GM18868 (cell line): ENCODE data around the gene NHSL2.
"Not testable (repeated sequence)": the region's sequence is repeated elsewhere in the genome, so short reads cannot be mapped to it uniquely, and the experiment has no call there.

Experiments used
- ATAC-seq: cut with Tn5 transposase; IDR thresholded peaks from one replicate; pipeline ENCODE4 v1.9.1; 2021; ENCODE audit warnings: mild to moderate bottlenecking, moderate library complexity; ENCODE audit not compliant: unreplicated experiment

Gene NHSL2

DNA sequence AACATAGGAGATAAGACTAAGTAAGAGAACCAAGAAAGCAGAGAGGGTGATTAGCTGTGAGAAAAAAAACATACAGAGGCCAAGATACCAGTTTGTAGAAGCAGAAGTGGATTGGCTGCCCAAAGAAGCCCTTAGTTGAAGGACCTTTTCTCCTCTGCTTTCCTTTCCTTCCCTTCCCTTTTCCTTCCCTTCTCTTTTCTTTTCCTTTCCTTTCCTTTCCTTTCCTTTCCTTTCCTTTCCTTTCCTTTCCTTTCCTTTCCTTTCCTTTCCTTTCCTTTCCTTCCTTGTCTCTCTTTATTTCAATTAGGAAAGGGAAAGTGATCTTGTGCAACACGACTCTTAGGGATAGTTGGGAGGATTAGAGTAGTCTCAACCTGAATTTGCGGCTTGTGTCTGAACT lies 128.2 kb downstream of the NHSL2 start:
- no peak for ATAC-seq

DNA sequence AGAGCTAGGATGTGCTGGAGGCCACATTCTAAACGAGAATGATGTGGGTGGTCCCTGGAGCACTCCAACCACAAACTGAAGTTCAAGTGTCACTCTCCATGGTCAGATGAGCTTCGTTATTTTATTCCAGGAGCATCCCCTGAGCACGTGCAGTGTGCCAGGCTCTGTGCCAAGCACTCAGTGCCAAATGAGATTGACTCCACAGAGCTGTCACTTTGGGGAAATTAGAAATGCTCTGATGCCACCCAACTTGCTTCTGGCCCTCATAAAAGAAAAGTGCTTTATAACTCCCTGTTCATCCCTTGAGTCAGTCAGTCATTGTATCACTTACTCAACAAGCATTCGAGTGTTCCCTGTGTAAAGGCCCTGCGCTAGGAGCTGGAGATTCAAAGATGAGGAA lies 129.9 kb downstream of the NHSL2 start:
- no peak for ATAC-seq

DNA sequence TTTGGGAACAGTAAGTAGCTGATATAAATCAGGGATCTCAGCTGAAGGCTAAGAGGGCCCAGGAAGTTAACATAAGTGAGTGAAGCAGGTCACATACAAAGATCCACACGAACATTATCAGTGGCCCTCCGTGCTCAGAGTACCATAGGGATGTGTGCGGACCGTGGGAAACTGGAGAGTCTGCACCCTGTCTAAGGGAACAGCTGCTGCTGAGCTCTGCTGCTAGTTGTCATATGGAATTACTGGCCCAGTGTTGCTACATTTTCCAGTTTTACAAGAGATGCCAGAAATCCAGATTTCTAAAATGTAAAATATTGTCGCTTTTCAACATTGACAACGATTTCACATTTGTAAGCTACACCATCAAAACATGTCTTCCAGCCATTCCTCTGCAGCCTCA lies 130.5 kb downstream of the NHSL2 start:
- no peak for ATAC-seq

DNA sequence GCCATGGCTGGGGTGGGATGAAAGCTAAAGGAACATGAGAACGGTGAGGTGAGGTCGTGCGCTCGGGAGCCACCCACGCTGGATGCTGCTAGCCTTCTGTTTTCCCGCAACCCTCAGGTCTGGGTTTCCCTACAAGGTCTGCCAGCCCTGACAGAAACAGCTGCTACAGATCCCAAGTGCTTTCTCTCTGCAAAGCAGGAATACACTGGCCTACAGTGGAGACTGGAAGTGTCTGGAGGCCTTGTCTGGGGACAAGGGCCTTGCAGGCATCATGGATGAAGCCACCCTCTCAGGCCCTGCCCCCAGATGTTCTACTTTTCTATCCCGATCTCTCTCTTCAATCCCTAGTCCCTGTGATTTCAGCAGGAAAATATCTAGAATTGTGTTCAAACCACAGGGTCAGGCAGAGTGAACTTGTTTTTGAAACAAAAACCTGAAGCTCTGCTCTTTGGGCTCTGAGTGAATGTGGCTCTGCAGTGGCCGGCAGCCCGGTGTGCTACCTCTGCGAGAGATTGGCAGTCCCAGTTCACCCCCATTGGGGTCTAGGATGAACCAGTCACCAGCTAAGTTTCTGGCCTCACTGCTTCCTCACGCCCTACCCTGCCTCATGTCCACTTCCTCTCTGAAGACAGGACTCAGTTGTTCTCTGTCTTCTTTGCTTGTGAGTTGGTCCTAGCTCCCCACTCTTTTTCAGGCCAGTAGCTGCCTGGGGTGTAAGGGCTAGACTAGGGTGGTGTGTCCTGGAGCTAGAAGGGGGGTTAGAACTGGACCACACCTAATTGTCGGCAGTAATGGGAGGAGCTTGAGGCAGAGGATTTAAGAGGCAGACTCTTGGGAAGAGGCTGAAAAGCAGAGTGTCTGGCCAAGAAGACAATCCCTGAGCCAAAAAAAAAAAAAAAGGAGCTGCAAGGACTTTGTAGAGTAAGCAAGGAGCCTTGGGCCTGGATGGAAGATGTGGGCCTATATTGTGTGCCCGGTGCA lies 131.5 kb downstream of the NHSL2 start:
- ATAC-seq = no peak

DNA sequence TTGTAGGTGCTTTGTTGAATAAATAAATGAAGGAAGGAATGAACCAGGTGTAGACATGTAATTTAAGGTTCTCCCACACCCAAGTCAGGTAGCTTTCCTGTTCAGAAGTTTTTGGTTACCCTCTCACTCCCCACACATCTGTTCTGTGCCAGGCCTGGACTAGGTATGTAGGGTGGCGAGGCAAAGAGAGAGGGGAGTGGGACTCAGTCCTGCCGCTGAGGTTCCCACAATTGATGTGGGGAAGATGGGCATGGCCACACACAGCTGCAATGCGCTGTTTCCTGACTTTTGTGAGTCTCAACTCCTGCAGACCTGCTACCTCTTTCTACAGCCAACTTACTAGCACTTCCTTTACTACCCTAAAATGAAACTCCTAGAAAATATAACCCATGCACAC lies 132.2 kb downstream of the NHSL2 start:
- ATAC-seq = no peak

DNA sequence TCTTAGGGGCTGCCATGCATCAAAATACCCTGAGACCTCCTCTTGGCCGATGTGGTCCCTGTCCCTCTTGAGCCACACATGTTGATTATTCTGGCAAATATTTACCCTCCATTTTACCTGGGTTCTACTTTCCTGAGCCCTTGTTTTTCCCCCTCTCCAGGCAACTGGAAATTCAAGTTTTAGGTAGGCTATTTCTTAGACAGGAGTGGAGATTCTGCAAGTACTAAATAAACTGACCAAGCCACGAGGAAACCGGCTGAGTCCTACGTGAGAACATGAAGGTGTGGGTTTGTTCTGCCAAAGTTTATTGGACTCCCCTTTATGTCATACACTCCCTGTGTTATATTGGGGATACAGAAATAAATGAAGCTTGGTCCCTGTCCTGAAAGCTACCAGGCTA lies 133.0 kb downstream of the NHSL2 start:
- no peak for ATAC-seq

DNA sequence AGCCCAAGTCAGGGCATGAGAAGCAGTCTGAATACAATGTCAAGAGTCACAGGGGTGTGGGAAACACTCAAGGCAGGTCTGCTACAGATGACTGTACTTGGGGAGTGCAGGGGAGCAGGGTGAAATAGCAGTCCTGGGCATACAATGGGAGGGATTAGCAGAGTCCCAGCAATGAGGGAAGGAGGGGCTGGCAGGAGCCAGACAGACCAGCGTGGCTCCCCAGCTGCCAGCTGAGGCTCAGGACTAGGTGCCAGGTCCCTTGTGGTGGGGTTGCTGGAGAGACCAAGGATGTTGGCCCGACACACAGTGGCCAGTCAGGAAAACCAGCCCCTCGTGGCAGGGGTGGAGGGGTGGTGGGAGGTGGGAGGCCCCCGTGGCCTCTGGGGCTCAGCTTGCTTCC lies 134.5 kb downstream of the NHSL2 start:
- no peak for ATAC-seq

DNA sequence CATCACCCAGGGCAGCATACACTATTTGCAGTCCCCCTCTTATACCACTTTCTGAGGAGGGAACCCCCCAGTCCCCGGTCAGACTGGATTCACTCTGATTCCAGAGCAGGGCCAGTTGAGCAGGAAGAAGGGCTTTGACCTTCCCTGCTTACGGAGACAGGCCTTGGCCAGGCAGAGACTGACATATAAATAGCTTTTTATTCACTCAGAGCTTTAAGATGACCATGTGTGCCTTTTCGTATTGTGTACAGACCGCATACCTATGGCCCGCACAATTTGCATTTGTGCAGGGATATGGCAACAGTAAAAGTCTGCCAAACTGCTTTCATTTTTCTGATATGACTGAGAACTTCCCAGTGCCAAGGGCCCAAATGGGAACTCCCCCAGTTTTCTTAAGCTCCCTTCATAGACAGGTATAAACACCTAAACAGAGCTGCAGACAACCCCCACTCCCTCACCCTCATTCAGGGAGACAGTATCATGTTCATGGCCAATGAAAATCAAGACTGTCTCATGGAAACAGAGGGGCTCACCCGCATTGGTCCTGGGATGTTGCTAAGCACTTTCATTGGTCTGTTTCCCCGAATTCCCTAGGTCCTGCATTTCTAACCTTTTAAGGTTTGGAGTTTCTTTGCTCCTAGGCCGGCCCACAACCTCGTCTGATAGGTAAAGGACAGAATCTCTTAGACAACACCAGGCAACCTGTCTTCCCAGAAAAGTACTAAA lies 135.1 kb downstream of the NHSL2 start:
- ATAC-seq = no peak

DNA sequence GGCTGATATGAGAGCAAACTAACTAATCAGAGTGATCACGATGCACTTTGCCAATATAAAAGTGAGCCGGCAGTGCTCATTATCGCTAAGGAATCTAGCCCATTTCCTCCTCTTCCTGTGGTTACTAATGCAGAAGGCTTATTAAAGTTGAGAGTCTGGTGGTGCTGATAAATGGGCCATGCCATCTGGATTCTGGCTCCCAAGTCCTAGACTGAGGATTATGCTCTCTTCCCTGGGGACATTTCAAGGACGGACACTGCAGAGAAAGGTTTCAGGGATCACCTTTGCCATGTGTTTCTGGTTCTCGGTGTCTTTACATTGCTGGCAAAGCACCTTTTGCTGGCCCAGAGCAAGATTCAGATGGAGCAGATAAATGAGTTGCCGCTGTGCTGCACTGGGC lies 135.8 kb downstream of the NHSL2 start:
- no peak for ATAC-seq

DNA sequence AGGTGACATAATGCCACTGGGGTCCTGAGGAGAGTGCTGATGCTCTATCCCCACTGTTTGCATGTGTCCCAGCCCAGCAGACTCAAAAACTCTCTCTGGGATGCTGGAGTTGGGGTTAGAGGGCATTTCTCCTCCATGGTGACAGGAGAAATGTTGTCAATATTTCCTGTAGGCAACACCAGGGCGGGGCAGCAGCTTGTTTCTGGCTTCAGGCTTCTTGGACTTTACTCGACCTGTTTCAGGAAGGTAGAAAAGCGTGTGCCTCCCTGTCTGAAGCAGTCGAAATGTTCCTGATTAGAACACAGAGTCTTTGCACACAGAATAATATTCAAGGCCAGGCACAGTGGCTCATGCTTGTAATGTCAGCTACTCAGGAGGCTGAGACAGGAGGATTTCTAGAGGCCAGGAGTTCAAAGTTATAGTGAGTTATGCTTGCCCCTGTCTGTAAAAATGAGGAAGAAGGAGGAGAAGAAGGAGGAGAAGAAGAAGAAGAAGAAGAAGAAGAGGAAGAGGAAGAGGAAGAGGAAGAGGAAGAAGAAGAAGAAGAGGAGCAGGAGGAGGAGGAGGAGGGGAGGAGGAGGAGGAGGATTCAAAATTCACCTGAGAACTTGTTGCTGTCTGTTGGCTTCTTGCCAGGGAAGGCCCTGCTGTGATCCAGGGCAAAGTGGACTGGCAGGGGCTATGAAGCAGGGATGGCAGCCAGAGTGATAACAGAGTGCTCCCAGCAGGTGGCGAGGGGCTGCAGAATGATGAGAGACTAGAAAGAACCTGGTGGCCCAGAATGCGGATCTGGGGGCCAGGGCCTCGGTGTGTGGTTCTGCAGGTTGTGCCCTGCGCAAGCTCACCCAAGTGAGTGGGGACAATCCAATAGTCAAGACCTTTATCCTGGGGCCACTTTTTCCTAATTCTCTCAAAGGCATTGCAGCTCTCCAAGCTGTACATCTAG lies 138.1 kb downstream of the NHSL2 start:
- ATAC-seq = no peak

DNA sequence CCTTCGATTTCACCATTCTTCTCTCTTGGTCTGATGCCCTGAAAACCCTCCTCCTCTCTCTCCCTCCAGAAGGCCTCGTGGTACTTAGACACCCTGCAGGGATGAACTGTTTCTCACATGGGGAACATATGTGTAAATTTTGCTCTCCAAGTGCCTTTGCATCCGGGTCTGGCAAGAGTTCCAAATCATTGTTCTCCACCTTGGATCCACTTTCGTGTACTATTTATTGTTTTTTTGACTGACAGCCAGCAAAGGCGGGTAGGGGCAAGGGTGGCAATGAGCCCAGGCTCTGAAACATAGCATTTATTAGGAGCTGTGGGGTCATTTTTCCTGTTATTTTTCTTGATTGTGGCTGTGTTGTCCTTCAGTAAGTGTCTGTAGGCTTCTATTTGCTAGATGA lies 139.4 kb downstream of the NHSL2 start:
- ATAC-seq = no peak

DNA sequence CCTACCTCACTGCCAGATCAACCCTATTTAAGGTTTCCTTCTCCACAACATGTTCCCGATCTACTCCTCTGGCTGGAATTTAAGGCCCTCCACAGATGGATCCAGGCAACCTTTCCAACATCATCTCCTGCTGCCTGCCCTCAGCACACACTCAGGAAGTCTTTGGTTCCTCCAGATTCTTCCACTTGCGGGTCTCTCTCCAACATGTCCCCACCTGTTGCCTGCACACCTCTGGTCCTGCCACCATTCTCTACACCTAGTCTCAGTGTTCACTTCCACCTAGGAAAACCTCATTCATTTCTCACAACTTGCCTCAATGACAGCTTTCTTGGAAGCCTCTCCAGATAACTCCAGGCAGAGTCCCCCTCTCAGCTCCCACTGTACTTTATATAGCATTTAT lies 140.9 kb downstream of the NHSL2 start:
- no peak for ATAC-seq

DNA sequence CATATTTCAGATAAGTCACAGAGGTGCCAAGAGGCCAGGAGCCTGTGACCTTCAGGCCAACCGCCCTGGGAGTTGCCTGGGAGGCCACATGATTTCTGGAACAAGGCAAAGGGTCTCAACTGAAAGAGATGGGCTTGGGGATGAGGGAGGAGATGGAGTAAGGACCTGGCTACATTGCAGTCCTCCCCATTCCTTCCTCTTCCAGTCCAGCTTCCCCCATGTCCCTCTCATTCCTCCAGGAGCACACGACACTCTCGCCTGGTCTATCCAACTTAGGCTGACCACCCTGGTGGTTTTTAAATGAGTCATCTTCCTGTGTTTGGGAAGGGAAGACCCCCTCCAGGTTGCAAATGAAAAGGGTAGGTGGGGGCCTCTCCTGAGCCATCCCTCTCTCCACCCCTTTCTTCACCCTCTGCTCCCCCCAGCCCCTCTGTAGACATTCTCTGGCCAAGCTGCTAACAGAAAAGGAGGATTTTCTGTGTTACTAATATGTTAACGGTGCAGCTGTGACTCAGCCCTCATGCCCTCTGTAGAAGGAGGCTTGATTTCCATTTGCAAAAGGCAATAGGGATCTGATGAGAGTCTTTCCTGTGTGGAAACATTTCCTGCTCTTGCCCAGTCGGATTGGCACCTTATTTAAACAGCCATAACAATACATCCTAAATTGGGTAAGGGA lies 141.9 kb downstream of the NHSL2 start:
- no peak for ATAC-seq

DNA sequence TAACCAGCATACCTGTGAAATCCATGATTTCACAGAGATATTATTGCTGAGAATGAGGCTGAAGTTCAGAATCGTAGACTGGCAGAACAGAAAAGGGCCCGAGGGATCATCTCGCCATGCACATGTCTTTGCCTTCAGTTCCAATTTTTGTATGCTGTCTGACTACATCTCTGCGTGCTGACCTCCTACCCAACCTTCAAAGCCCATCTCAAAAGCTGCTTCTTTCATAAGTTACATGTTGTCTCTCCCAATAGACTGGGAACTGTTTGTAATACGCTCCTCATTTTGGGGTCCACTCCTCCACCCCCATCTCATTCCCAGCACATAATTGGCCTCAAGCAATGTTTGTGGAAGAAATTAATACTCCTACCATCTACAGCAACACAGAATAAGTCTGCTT lies 142.9 kb downstream of the NHSL2 start:
- no peak for ATAC-seq

DNA sequence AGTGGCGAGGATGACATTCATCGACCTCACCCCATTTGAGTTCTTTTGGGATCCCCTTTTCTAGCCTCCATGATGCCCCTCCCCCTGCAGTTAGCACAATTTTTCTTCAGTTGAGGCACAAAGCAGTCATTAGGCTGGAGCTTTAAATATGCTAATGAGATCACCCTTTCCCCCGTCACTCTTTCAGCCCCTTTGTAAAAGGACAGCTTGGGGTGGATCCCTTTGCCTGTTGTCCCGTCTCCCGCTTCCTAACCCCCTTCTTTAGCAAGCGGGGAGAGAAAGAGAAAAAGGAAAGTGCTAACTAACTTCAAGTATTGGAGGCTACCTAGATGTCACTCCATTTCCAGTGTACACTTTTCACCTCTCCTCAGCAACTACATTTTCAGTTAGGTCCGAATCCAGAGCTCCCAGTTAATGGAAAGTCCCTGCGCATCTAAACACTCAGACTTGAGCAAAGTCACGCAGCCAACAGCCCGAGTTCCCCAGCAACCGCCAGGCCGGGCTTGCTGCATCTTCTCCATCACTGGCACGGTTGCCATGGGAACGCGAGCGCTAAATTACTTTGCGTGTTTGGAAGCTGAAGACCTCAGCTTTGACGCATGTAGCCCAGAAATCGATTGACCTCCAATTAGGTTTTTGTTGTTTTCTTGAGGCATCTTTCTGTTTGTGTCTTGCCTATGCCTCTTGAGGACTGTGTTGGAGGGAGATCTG lies 144.3 kb downstream of the NHSL2 start:
- ATAC-seq = no peak

DNA sequence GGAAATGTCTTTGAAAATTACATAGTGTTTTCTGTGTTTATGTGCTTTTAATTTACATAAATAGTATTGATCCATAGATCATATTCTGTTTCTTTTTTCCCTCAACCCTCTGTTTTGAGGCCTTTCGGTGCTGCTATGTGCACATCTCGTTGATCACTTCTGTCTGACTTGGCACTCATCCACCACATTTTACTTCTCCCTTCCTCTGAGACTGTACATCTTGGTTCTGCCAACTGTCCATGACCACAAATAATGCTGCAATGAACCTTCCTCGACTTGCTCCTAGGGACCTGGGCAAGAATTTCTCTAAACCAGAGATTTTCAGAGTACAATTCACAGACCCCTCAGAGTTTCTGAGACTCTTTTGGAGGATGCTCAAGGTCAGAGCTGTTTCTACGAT lies 146.7 kb downstream of the NHSL2 start:
- no peak for ATAC-seq

DNA sequence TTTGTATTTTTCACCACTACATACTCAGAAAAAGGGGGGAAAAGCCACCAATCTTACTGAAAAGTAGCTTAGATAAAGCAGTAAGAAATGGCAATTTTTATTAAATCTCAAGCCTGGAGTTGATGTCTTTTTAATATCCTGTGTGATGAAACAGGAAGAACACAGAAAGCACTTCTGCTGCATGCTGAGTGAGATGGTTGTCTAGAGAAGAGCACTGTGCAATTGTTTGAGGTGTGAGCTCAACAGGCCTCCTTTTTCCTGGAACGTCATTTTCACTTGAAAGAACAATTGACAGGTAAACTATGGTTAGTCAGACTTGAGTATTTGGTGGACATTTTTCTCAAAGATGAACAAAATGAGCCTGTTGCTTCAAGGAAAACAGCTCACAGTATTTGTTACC lies 147.2 kb downstream of the NHSL2 start:
- ATAC-seq = no peak

DNA sequence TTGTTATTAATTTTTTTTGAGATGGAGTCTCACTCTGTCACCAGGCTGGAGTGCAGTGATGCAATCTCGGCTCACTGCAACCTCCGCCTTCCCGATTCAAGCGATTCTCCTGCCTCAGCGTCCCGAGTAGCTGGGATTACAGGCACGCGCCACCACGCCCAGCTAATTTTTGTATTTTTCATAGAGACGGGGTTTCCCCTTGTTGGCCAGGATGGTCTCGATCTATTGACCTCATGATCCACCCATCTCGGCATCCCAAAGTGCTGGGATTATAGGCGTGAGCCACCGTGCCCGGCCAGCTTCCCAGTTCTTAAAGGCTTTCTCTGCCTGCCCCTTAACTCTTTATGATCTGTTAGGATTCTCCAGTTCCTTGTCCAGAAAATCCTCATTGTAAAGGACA lies 147.7 kb downstream of the NHSL2 start:
- not testable (repeated sequence) for ATAC-seq

DNA sequence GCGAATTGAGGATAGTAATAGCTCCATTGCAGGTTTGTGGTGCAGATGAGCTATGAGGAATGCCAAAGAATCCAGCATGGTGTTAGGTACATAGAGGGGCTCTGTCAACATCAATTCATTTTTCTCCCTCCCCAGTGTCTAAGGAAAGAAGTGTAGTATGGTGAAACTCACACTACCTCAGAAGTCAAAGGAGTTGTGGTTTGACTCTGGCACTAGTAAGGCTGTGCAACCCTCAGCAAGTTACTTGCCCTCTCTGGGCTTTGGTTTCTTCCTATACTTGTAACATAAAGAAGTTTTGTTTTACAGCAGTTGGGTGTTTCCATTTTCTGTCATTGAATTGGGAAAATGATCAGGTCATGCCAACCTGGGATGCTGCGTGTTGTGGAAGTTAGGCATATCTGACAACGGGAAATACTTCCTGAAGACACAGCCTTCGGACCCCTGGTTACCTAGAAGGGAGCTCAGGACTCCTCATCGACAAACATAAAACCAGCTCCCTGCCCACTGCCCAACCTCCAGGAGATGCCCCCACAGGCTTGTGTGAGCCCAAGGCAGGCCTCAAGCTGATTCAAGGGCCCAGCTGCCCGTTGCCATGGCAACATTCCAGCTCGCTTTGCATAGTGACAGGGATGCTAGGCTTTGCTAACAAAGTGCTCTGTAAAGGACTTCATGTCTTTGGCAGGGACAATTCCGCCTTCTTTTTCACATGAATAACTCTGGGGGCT lies 149.7 kb downstream of the NHSL2 start:
- no peak for ATAC-seq
